GM21737 (cell line): ENCODE measurements around the gene SMIM38.

Experiments
- ATAC-seq: cut with Tn5 transposase; IDR thresholded peaks from one replicate; pipeline ENCODE4 v1.9.1; 2021; ENCODE audit warnings: mild to moderate bottlenecking, moderate library complexity; ENCODE audit not compliant: unreplicated experiment

SMIM38 gene

GRCh38 chr11:69158301-69159149, 2.8 kb downstream of the SMIM38 start:
- ATAC-seq = no peak

- no peak for ATAC-seq
These were observed 3.6 kb downstream of the SMIM38 start for GRCh38 chr11:69159150-69159852.

- ATAC-seq = no peak
These were observed 4.8 kb downstream of the SMIM38 start for GRCh38 chr11:69160296-69161116.

GRCh38 chr11:69161117-69161407, 5.3 kb downstream of the SMIM38 start:
- ATAC-seq = no peak

- ATAC-seq = no peak
These were observed 6.8 kb downstream of the SMIM38 start for GRCh38 chr11:69162505-69162904.

- ATAC-seq = no peak
These were observed 8.1 kb downstream of the SMIM38 start for GRCh38 chr11:69163842-69164241.

- no peak for ATAC-seq
These were observed 9.1 kb downstream of the SMIM38 start for GRCh38 chr11:69164824-69165223.

- no peak for ATAC-seq
These were observed 10.0 kb downstream of the SMIM38 start for GRCh38 chr11:69165775-69166174.

- ATAC-seq = peak; percentile 90
These were observed 10.7 kb downstream of the SMIM38 start for GRCh38 chr11:69166218-69167115.

- no peak for ATAC-seq
These were observed 11.6 kb downstream of the SMIM38 start for GRCh38 chr11:69167130-69167915.

- ATAC-seq = no peak
These were observed 12.4 kb downstream of the SMIM38 start for GRCh38 chr11:69167916-69168691.

GRCh38 chr11:69169479-69169878, 13.7 kb downstream of the SMIM38 start:
- no peak for ATAC-seq

- ATAC-seq = no peak
These were observed 15.0 kb downstream of the SMIM38 start for GRCh38 chr11:69170704-69171103.

- ATAC-seq = no peak
These were observed 15.9 kb downstream of the SMIM38 start for GRCh38 chr11:69171476-69172240.

- no peak for ATAC-seq
These were observed 16.9 kb downstream of the SMIM38 start for GRCh38 chr11:69172674-69173073.

- no peak for ATAC-seq
These were observed 17.6 kb downstream of the SMIM38 start for GRCh38 chr11:69173331-69173730.

GRCh38 chr11:69173925-69174581, 18.3 kb downstream of the SMIM38 start:
- ATAC-seq = no peak

- ATAC-seq = no peak
These were observed 19.1 kb downstream of the SMIM38 start for GRCh38 chr11:69174841-69175240.
